SK-N-DZ (cell line): ENCODE measurements around the gene NKG7.

Source experiments
- DNase-seq: peaks from one replicate; pipeline ENCODE4 v3.0.0-alpha.2; 2015; ENCODE audit warnings: low spot score

Gene NKG7

GRCh38 chr19:51364200-51365106, 8.0 kb downstream of the NKG7 start:
- DNase-seq = no peak

GRCh38 chr19:51361239-51361638, 11.2 kb downstream of the NKG7 start:
- DNase-seq = no peak

DNA sequence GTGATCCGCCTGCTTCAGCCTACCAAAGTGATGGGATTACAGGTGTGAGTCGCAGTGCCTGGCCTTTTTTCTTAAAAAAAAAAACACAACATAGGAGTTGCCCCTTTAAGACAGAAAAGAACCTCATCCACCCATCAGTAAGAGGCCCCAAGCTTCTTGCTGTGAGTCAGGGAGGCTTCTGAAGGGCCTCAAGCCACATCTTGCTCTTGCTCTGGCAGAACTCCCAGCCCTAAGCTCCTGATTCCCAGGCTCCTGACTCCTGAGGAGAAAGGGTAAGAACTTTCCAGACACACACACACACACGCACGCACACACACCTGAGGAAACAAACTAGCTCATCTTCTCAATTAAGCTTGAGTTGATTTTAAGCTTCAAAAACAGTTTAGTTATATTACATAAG, 13.2 kb downstream of the NKG7 start:
- no peak for DNase-seq

DNA sequence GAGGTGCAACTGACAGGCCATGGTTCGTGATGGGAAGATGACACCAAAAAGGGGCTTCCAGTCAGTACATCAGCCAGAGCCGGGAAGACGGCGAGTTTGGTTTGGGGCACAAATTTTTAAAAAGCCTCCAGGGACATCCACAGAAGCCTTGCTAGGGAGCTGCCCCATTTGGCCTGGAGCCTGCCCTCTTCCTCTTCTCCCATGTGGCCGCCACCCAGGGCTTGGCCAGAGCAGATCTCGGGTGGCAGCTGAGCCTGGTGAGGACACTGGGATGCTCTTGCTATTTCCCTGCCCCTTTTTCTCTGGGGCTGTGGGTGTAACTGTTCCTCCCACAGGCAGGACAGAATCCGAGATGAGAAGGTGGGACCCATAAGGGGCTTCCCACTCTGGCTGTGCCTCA, 14.5 kb downstream of the NKG7 start:
- no peak for DNase-seq

GRCh38 chr19:51356159-51356801, 16.2 kb downstream of the NKG7 start:
- no peak for DNase-seq

GRCh38 chr19:51354742-51355148, 17.7 kb downstream of the NKG7 start:
- peak; percentile 63 for DNase-seq

- DNase-seq = peak; percentile 33
Measured at GRCh38 chr19:51354103-51354741, 18.2 kb downstream of the NKG7 start.

DNA sequence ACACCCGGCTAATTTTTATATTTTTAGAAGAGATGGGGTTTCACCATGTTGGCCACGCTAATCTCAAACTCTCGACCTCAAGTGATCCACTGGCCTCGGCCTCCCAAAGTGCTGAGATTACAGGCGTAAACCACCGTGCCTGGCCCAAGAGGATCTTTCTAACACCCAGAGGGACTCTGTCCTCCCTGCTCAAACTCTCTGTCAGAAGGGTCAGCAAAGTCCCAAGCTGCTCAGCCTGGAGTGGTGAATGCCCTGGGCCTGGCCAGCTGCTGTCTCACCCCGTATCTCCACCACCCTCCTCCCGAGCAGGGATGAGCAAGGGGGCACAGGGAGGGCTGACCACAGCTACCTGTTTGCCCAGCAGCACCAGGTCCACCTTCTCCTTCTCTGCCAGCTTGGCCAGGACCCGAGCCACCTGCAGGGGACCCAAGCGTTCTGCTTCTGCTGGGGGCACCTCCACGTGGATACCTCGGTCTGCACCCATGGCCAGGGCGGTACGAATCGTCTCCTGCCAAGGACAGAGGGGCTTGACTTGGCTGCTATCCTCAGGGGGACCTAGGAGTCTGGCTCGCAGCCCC, 19.6 kb downstream of the NKG7 start:
- no peak for DNase-seq

GRCh38 chr19:51351266-51351990, 21.0 kb downstream of the NKG7 start:
- DNase-seq = no peak

GRCh38 chr19:51347209-51347928, 25.1 kb downstream of the NKG7 start:
- DNase-seq = no peak

- DNase-seq = no peak
Measured at GRCh38 chr19:51346742-51347141, 25.7 kb downstream of the NKG7 start.

GRCh38 chr19:51345076-51345620, 27.3 kb downstream of the NKG7 start:
- DNase-seq = no peak

GRCh38 chr19:51342631-51343569, 29.6 kb downstream of the NKG7 start:
- no peak for DNase-seq

DNA sequence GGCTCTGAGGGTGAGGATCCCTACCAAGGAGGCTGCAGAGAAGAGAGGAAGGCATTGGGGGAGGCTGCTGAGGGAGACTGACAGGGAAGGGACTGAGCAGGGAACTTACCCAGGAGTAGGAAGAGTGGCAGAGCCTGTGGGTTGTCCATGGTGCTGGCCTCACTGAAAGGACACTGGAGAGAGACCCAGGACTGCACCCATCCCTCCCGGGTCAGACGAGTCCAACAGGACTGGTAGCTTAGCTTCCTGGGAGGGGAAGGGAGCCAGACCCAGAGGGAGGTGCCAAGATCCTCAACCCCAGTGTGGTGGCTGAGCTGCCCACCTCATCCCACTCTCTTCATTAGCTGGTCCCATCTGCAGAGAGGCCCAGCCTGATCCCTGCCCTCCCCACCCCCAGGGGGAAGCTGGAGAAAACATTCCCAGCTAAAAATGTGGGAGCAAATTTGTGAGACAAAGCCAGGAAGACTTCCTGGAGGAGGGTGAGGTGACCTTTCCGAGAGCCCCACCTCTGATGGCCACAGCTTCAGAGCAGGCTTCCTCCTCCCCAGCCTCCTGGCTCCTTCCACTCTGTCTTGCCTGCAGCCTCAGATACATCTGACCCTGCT, 30.4 kb downstream of the NKG7 start, which contains the start of gene VSIG10L:
Gene VSIG10L, minus strand, starts transcription at position 164 of the 605 bp plus-strand sequence. Its CDS starts 15 bp downstream, at position 149.
- no peak for DNase-seq

GRCh38 chr19:51341066-51341465, 31.4 kb downstream of the NKG7 start:
- no peak for DNase-seq

DNA sequence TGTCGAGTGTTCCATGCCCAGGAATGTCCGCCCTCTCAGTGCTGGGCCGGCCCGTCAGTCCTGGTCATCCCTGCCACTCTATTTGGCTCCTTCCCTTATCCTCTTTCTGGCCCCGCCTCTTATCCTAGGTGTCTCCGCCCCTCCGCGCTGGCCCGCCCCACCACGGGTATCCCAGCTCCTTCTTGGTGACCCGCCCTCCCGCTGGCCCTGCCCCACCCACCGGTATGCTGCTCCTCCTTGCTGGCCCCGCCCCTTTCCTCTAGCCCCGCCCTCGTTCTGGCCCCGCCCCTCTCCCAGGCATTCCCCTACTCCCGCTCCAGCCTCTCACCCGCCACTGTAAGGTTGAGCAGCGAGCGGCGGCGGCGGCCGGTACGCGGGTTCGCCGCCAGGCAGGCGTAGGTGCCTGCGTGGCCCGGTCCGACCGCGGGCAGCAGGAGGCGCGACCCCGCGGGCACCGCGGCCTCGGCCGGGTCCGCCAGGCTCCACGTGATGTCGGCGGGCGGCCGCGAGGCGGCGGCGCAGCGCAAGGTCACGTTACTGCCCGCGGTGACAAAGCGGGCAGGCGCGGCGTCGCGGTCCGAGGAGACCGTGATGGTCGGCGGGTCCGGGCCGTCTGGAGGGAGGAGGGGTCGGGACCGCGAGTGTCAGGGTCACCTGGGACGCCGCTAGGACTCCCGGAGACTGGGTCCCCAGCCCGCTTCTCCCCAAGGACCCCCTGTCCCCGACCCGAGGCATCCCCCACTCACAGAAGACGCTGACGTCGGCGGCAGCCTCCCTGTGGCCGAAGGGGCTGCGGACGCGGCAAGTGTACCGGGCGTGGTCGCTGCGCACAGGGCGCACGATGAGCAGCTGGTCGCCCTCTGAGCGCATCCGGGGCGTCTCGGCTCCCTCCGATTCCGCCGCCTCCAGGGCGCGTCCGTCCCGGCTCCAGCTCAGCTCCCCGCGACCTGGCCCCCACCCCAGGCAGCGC, 32.5 kb downstream of the NKG7 start:
- peak; percentile 86 for DNase-seq

GRCh38 chr19:51339313-51339686, 33.2 kb downstream of the NKG7 start:
- peak; percentile 36 for DNase-seq
